A549 (cell line): ENCODE data around the gene JMJD4.

ENCODE experiments used
- BCL3 ChIP-seq: fragments of >200 bp; sonication (Bioruptor Twin); formaldehyde crosslinking; IDR thresholded peaks from 3 replicates; pipeline ENCODE4 v1.6.1; 2016
- BHLHE40 ChIP-seq: IDR thresholded peaks from 2 replicates; pipeline ENCODE4 v1.6.1; 2012; ENCODE audit warnings: low read depth, low read length, inconsistent platforms
- CEBPB ChIP-seq, 2 experiments: fragments of >200 bp in 1 of 2; sonication (Bioruptor Twin) in 1 of 2; formaldehyde crosslinking in 1 of 2; IDR thresholded peaks; 2 replicates each; pipeline ENCODE4 v1.6.1; 2012 to 2016
- CTCF ChIP-seq: fragments of >200 bp; sonication (Bioruptor Twin); formaldehyde crosslinking; IDR thresholded peaks from 3 replicates; pipeline ENCODE4 v1.5.1; 2016
- EP300 ChIP-seq, 2 experiments: fragments of >200 bp; sonication (Bioruptor Twin); formaldehyde crosslinking; IDR thresholded peaks; 2 replicates in 1 of 2; 3 replicates in 1 of 2; pipeline ENCODE4 v1.6.1; 2016 to 2017
- HDAC2 ChIP-seq: fragments of 200-600 bp; sonication (generic); IDR thresholded peaks from 2 replicates; pipeline ENCODE4 v1.6.1; 2016
- HOXA7 ChIP-seq: fragments of 250-450 bp; sonication (Bioruptor Pico); IDR thresholded peaks from 2 replicates; pipeline ENCODE4 v1.5.0; 2020; ENCODE audit warnings: mild to moderate bottlenecking, moderate library complexity
- JUNB ChIP-seq: fragments of >200 bp; sonication (Bioruptor Twin); formaldehyde crosslinking; IDR thresholded peaks from 2 replicates; pipeline ENCODE4 v1.6.1; 2016
- RNF2 ChIP-seq: fragments of 200-600 bp; sonication (generic); IDR thresholded peaks from 2 replicates; pipeline ENCODE4 v1.6.1; 2016; ENCODE audit warnings: low read depth, mild to moderate bottlenecking, antibody characterized with exemption, moderate library complexity, borderline replicate concordance

GRCh38 chr1:227758366-227758765 lies 23.3 kb upstream of the JMJD4 start:
- TF ChIP-seq CTCF (no peak), HDAC2 (no peak), EP300 (IDR thresholded peaks at IDR 0.05) (no peak), HOXA7 (CRISPR knock-in tag) (no peak), JUNB (no peak), BCL3 (no peak), RNF2 (no peak), CEBPB (IDR thresholded peaks at IDR 0.05) (no peak), BHLHE40 (no peak)
